Activated CD8-positive, alpha-beta memory T cell treated with anti-CD3 and anti-CD28 coated beads for 4 hours (primary cell): Measurements from ENCODE around the gene ASAP2.

ENCODE experiments used
- DNase-seq, 2 donors: peaks; one replicate each; pipeline ENCODE4 v3.0.0-alpha.2; 2020; ENCODE audit warnings: low read depth in 2 of 2

The ASAP2 gene

DNA sequence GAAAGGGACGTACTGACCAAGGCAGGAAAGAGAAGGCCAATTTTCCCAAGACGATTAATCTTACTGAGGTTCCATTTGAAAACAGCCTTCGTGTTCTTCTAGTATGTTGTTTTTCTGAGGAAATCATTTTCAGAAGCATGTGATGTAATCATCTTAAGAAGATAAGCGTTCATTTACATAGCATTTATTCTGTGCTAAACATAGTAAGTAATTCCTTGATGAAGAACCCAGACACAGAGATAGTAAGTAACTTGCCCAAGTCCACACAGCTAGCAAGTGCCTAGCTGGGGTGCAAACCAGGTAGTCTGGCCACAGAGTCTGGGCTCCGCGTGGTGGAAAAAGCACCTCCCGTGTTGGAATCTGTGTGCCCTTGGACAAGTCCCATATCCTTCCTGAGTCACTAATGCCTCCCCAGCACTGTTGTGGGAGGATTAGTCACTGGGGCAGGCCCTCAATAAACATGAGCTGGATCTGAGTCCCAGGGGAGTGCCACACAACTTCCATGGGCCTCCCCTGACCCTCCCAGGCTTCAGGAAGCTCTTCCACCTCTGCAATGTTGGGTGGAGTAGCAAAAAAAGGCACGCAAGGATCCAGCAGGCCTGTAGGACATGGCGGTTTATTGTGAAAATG, 26.9 kb upstream of the ASAP2 start:
- DNase-seq: no peak

DNA sequence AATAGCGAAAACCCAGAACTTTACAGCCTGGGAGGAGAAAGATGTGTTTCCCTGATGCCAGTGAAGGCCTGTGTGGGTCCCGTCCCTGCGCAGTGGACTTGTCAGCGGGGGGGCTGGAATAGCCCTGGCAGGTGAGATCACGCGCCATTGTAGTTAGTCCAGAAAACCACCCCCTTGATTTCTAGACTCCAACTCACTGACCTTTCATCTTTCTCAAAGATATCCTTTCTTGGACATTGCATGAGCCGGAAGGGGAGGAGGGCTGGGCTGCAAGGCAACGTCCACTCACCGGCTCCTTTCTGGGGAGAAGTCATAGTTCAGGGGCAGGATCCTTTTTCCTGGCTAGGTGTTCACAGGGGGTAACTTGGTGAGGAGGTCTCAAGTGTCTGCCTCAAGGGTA, 22.3 kb upstream of the ASAP2 start:
- DNase-seq: no peak

DNA sequence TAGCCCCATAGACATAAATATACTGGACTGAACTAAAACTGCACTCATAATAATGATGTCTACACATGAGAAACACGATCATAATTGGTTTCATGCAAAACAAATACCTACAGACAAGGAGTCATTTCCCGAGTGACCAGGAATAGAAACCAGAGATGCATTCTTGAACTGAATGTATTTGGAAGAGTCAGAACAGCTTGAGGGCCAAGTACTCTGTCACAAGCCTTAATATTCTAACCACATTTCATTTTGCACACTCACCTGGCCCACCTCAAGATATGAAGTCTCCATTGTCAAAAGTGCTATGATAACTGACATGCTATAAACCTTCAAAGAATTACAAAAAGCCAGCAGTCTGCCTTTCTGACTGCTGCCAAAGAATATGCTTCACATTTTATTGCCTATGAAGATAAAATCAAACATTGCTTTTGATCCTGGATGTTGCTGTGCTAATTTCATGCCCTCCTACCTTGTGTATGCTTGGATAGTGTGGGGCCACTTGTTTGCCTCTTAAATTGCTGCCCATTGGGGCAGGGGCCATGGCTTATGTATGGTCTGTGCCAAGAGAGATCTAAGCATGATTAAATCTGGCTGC, 18.9 kb upstream of the ASAP2 start:
- DNase-seq: no peak

DNA sequence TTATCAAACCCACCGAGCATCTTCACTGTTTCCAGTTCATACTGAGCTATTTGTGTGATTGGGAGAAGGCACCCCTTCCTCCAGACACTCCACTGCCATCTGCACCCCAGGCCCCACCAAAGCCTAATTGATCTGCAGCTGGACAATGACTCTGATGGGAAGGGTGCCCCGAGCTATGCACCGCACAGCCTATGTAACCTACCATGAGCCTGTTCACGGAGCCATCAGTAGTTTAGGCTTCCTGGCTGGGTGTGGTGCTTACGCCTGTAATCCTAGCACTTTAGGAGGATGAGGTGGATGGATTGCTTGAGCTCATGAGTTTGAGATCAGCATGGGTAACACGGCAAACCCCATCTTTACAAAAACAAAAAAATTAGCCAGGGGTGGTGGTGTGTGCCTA, 17.8 kb upstream of the ASAP2 start:
- DNase-seq: no peak

DNA sequence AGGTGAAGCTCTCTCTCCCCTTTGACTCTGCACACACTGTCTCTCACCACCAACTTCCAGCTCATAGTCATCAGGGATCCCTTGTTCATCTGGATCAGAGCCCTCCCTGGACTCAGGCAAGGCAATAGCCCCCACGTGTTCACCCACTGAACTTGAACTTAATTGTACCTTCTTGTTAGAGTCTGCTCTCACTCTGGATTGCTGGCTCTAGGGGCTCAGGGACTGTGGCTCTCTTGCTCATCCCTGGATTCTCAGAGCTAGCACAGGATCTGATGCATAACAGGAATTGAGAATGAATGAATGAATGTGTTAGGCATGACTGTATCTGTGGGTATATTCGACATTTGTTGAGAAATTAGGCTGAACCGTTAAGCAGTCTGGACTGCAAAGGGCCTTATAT, 16.7 kb upstream of the ASAP2 start:
- DNase-seq: no peak

DNA sequence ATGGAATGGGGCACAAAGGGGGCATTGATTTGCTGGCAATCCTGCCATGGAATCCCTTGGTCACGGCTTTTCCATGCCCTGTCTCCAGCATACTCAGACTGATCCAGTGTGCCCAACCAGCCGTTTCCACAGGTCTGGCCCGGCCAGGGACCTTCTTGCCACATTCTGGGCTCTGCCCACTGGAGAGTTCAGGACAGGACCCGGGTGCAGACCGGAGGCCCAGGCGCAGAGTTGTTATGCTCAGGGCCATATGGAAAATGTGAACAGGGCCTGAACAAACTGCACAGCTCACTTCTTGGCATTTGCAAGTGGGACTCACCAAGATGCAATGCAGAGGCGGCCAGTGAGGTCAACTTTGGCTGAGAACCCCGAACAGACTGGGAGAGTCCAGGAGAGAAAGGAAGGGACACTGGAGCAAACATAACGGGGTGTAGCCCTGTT, 15.6 kb upstream of the ASAP2 start:
- DNase-seq: no peak

DNA sequence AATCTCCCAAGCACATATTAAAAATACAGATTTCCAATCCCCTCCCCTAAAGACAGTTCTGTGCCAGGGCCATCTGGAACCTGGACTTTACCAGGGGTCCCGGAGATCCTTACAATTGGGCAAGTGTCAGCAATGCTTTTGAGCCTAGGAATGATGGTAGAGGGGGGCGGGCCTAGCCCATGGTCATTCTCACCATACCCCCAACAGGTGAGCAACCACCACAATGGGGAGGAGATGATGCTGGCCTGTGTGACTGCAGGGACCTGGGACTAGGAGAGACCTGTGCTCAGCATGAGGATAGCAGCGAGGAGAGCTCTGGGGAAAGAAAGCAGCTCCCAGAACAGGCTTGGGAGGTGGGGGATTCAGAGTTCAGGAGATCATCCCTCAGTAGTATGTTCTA, 13.9 kb upstream of the ASAP2 start:
- no peak for DNase-seq

DNA sequence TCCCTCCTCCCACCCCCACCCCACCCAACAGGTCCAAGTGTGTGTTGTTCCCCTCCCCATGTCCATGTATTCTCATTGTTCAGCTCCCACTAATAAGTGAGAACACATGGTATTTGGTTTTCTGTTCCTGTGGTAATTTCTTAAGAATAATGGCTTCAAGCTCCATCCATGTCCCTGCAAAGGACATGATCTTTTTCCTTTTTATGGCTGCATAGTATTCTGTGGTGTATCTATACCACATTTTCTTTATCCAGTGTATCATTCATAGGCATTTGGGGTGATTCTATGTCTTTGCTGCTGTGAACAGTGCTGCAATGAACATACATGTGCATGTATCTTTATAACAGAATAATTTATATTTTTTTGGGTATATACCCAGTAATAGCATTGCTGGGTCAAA, 12.3 kb upstream of the ASAP2 start:
- DNase-seq: no peak

DNA sequence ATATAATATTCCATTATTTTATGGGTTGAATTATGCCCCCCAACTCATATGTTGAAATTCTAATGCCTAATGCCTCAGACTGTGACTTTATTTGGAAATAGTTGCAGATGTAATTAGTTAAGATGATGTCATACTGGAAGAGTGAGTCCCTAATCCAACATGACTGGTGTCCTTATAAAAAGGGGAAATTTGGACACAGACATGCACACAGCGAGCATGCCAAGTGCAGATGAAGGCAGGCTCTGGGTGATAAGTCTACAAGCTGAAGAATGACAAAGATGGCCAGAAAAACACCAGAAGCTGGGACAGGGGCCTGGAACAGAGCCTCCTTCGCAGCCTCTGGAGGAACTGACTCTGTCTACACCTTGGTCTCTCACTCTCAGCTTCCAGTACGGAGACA, 10.0 kb upstream of the ASAP2 start:
- no peak for DNase-seq

DNA sequence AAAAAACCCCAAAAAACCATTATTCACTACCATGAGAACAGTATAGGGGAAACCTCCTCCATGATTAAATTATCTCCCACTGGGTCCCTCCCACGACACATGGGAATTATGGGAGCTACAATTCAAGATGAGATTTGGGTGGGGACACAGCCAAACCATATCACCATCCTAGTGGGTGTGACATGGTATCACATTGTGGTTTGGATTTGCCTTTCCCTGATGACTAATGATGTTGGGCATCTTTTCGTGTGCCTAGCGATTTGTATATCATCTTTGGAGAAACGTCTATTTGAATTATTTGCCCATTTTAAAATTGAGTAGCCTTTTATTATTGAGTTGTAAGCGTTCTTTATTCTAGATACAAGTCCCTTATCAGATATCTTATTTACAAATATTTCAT, 8.7 kb upstream of the ASAP2 start:
- no peak for DNase-seq

DNA sequence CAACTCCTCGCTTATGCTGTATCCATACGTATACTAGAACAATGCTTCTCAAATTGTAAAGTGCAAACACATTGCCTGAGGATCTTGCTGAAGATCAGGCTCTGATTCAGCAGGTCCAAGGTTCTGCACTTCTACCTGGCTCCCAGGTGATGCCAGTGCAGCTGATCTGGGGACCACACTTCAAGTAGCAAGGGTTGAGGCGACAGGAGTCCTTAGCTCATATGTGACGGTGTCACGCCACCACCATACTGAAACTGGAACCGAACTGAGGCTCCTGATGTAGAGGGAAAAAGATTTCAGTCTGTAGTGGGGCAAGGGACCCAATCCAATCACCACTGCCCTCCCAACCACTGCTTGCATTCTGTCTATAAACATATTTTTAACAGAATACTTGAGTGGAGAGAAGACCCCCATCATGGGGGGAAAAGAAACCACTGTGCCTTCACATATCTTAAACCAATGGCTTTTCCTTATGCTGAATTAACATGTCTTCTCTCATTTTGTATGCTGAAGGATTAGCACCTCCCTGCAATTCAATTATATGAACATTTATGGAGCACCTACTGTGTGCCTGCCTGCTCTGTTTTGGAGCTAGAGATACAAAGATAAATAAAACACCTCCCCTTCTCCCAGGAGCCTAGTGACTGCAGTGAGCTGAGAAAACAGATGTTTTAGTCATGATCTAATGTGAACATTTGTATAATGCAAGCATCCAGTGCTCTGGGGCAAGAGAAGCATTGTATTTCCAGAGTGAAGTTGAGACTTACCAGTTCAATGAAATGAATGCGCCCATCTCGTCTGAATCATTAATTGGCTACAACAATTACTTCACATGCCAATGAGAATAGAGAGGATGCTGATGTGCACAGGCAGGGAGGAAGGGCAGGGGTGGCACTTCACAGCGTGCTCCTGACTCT, 6.6 kb upstream of the ASAP2 start:
- no peak for DNase-seq

DNA sequence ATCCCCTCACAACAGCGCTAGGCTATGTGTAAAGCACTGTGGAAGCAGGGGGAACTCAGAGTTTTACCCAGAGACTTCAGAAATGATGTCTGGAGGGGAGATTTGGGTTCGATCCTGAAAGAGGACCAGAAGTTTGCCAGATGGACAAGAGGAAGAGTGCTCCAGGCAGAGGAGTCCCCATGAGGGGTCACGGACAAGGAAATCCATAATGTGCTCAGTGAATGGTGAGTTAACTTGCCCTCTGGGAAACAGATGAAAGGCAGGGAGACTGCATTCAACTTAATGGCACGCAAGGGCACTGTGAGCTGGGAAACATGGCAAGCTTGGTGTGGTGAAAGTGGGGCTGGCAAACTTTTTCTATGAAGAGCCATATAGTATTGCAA, 6.0 kb upstream of the ASAP2 start:
- DNase-seq: no peak

DNA sequence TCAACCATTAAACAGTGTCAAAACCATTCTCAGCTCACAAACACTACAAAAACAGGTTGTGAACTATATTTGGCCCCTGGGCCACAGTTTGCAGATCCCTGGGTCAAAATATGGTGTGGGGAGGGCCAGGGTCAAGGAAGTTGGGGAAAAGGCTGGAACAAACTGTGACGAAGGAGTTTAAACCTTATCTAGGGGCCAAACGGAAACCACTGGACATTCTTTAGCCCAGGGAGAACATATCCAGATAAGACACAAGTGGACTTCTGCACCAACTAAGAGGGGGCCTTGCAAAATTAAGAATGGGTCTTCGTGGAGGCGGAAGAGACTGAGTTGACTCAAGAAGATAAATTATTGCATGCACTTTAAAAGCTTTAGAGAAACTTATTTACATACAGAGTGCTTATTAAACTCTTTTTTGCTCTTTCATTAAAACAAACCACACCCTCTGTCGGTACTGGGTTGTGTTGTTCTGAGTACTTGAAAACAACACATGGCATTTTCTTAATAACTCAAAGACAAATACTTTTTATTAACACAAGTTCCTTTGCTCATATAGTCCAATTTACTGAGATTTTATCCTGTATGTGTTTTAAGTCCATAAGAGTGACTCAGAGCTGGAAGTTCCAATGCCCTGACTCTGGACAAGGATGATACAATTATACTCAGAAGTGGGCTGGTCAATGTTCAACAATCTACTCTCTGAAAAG, 5.3 kb upstream of the ASAP2 start:
- DNase-seq: no peak

DNA sequence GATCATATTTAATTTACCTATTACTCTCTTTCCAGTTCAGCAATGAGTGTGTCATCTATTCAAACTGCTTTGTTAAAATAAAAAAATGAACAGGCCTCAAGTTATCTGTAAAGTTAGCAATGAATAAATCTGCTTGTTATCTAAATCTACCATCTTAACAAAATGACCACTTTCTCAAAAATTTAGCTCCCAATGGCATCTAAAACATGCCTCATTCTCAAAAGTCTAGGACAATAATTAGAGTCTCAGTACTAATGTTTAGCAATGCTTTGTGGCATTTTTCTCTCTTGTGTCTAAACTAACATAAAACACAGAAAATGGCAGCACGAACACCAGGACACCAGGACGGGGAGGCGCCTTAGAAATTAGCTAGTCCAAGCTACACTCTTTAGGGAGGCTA, 3.6 kb upstream of the ASAP2 start:
- DNase-seq: no peak

DNA sequence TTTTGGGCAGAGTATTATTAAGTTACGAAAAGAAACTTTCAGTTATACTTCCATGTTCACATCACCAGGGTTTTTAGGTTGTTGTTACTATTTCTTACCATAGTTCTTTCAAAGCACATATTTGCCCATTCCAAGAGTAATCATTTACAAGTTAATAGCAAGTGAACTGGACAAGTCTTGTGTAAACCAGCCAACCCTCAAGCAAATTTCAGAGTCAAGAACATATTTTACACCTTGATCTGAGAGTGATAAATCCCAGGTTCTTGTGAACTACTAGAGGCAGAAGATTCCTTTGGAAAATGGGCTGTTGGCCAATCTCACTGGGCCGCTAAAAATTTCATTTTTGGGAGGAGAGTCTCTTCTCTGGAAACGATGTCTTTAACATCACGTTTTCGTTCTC, 2.7 kb upstream of the ASAP2 start:
- no peak for DNase-seq

DNA sequence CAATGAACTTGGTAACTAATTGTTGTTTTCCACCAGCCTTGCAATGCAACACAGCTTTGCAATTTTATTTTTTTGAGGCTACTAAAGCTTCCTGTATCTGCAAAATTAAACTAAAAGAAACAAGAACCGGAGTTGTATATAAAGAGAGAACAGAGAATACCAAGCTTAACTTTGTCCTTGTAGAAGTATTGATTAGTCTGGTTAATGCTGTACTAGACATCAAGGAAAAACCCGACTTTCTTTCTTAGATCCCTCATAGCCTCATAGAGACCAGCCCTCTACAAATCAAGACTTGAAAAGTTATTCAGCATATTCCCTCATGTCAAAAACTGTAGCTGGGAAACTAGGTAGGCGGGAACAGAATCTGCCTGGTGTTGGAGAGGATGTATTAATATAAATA, 1.7 kb upstream of the ASAP2 start:
- no peak for DNase-seq

DNA sequence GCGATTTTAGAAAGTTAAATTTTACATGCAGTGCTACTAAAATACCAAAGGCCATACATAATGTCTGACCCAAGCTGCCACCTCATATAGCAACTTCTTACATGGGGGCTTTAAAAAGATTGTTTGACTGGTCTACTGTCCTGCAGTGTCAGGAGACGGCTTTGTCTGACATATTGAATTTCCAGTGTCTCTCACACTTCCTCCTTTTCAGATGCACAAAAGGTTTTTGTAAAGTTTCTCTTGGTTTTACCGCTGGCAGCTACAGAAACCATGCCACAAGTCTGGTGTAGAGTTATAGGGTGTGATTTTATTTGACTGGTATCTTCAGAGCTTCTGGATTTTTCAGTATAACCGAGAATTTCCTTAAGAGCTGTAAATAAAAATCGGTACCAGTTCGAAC, 1.1 kb upstream of the ASAP2 start:
- DNase-seq: no peak

DNA sequence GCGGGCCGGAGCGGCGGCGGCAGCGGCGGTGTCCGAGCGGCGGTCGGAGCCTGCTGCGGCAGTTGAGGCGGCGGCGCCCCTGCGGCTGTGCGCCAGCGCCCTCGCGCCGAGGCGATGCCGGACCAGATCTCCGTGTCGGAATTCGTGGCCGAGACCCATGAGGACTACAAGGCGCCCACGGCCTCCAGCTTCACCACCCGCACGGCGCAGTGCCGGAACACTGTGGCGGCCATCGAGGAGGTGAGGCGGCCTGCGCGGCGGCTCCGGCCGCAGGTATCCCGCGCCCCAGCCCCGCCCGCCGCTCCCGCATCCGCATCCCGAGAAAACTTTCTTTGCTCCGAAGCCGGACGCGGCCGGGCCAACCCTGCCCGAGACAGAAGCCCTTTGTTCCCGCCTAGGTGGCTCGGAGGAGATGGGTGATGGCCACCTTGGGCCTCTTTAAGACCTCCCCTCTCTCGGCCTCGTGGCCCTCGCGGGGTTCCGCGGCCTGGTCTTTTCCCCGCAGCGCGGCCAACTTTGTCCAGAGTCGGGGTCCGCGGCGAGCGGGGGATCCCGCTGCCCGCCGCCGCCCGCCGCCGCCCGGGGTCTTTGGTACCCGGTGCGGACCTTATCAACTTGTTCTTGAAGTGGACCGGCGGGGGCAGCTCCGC, 504 bp downstream of the ASAP2 start:
- no peak for DNase-seq

DNA sequence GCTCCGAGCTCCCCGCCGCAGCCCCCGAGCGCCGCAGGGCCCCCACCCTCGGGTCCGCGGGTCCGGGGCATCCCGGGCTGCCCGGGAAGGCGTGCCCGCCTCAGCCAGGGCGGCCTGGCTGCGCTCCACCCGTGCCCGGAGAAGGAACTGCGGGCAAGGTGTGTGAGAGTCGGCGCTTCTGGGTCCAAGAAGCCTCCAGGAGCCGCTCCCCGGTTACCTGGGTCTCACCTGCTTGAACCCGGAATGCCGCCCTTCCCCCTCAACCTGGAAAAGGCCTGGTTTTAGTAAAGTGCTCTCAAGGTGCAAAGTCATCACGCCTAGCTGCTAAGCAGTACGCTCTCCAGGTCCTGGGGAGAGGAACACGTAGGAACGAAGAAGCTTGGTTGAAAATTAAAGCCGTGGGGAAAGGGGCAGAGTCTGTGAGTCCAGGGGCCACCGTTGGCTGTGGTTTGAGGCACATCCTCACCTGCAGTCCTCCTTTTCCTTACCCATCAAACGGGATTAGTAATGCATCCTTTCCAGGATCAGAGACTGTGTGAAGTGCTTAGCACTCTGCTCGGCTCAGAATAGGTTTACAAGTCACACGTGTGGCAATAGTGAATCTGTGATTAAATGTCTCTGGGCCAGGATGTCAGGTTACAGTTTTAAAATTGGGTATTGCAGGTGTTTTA, 1.2 kb downstream of the ASAP2 start:
- DNase-seq: no peak

DNA sequence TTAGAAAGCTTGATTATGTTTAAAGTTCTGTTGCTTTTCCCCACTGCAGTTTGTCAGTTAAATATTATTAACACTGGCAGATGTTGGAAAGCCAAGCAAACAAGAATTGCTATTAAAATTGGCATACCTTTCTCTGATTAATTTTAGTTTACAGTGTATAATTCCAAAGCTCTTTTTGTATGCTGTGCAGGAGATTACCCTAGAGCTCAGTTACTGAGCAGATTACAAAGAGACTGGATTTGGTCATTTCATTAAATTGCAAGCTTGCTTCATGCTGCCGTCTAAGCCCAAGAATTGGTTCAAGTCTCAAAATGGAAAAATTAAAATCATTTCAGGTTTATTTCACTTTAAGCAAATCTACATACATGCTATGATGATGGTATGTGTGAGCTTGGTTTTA, 2.3 kb downstream of the ASAP2 start:
- no peak for DNase-seq

DNA sequence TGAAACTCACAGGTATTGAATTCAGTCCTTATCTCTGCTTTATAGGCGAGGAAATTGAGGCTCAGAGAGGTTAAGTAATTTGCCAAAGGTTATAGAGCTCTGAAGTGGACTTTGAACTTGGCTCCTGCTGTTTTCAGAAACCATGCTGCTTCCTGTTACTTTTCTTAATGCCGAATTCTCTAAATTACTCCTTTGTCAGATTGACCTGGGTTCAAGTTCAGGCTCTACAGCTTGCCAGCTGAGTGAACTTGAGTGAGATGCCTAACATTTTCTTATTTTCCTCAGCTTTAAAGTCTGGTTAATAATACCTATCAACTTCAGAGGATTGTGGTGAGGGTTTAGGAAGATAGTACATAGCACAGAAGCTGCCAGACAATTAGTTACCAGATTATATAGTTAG, 3.4 kb downstream of the ASAP2 start:
- no peak for DNase-seq
